ENCODE measurements around the gene CDH20. TPM values are rescaled to one million over a fixed set of nuclear protein-coding genes. Genes with fewer than 3 reads are reported as not detected.

The CDH20 gene
- under 1 TPM in 2 of 5 experiments, not detected in 3; 0.40 to 0.44 TPM for total RNA-seq
- polyA plus RNA-seq = under 1 TPM in 1 of 2 donors, not detected in 1; 0.15 TPM
- total RNA-seq = 0.54 reads per million

DNA sequence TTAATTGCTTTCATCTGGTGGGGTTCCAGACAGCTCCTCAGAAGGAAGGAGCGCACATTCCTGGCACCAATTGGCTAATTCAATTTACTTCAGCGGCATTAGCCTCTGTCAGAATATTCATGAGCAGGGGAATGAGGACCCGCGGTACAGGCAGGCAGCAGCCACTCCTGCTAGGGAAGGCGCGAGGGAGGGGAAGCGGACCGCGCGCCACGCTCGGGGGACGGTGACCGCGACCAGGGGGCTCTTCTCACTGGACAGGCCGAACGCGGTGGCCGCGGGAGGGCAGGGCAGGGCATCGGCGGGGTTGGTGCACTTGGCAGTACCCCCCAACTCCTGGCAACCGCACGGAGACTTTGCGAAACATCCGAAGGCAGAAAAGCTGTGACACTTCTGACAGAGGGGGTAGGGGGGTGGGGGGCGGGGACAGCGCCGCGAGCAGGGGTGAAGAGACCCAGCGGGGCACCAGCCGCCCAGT lies at the start of gene CDH20:
Gene CDH20, plus strand, starts transcription at position 160 of the 475 bp plus-strand sequence.
- intact Hi-C loops (cut with micrococcal nuclease) = no loop called here
- no peak within 1 kb of the TSS for H3K4me3 ChIP-seq (ENCODE audit: low read length)
- Mint-ChIP-seq H3K9me3 (peaks cover 0 to 10% (median 0%) of the 10 kb centered on the region in 11 donors), H3K4me3 (no peak within 1 kb of the TSS), H3K36me3 (peaks cover 0 to 5% (median 0%) of the 10 kb centered on the region in 5 donors), H3K27ac (peak within 1 kb of the TSS in 1 of 9 donors; percentile 27), H3K4me1 (peaks cover 0 to 1% (median 0%) of the 10 kb centered on the region in 7 donors), H3K27me3 (peaks cover 35 to 59% (median 46%) of the 10 kb centered on the region in 5 donors)
- H3K27me3 ChIP-seq (ENCODE audit: control insufficient read depth in 2 of 2, insufficient read depth in 2 of 2, low read length in 2 of 2) = no peaks in the 10 kb centered on the region
- ChIA-PET POLR2A (no interaction called here), CTCF (no interaction called here)
- no peak within 1 kb of the TSS for H3K27ac ChIP-seq (ENCODE audit: low read depth, low read length)
- no peaks in the 10 kb centered on the region for H3K4me1 ChIP-seq (ENCODE audit: control insufficient read depth in 2 of 2, insufficient read depth in 2 of 2, low read length in 2 of 2)
- DNase-seq (no peak), ATAC-seq (no peak)
- H3K36me3 ChIP-seq (ENCODE audit: control insufficient read depth in 2 of 3, insufficient read depth in 3 of 3, low read length in 3 of 3) = no peaks in the 10 kb centered on the region
- no peaks in the 10 kb centered on the region for H3K9me3 ChIP-seq (ENCODE audit: control insufficient read depth in 2 of 3, low read length in 3 of 3)

DNA sequence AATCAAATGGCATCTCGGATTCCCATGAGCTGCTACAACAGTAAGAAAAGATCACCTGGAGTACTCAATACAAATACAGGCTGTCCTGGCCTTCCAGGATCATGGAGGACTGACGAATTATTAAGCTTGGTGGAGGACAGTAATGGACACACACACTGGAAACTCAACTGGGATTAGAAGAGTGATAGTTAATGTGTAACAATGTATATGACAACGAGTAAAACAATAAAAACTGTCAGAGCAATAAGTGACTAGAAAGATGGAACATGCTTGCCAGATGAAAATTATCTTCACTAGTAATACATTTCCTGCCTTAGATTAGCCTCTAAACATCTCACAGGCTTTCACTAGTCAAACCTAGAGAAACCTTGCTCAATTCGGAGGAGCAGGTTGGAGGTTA lies 49.2 kb upstream of the CDH20 start:
- peaks cover 2 to 34% (median 6%) of the 10 kb centered on the region in 11 donors for H3K9me3 Mint-ChIP-seq
- no peak overlapping the region for H3K27ac Mint-ChIP-seq
- H3K36me3 Mint-ChIP-seq = peaks cover 0 to 4% (median 0%) of the 10 kb centered on the region in 5 donors
- DNase-seq = no peak
- Histone ChIP-seq H3K4me3 (ENCODE audit: low read length) (no peak overlapping the region), H3K27me3 (ENCODE audit: control insufficient read depth in 2 of 2, insufficient read depth in 2 of 2, low read length in 2 of 2) (no peaks in the 10 kb centered on the region), H3K36me3 (ENCODE audit: control insufficient read depth in 2 of 3, insufficient read depth in 3 of 3, low read length in 3 of 3) (no peaks in the 10 kb centered on the region), H3K9me3 (ENCODE audit: control insufficient read depth in 2 of 3, low read length in 3 of 3) (no peaks in the 10 kb centered on the region), H3K27ac (ENCODE audit: low read depth, low read length) (no peak overlapping the region), H3K4me1 (ENCODE audit: control insufficient read depth in 2 of 2, insufficient read depth in 2 of 2, low read length in 2 of 2) (no peaks in the 10 kb centered on the region)
- no peaks in the 10 kb centered on the region for H3K4me1 Mint-ChIP-seq
- ATAC-seq = no peak
- intact Hi-C loops (cut with micrococcal nuclease) = no loop called here
- CTCF ChIA-PET = no interaction called here
- POLR2A ChIA-PET = no interaction called here
- H3K4me3 Mint-ChIP-seq = no peak overlapping the region
- H3K27me3 Mint-ChIP-seq = no peaks in the 10 kb centered on the region

DNA sequence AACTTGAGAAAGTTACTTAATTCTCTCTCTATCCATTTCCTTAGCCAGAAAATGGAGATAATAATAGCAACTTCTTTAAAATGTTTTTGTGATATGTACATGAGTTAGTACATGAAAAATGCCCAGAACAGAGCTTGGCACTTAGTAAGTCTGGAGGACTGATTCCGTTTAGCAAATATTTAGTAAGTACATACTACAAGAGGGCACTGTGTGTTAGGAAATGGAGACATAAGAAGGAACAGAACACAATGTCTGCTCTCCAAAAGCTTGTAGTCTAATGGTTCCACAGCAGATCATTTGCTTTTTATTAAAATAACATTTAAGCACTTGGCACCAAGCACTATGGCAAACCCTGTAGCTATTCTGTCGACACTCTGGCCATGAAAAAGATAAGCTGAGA lies 47.5 kb upstream of the CDH20 start:
- no peak for DNase-seq
- Histone ChIP-seq H3K27ac (ENCODE audit: low read depth, low read length) (no peak overlapping the region), H3K36me3 (ENCODE audit: control insufficient read depth in 2 of 3, insufficient read depth in 3 of 3, low read length in 3 of 3) (no peaks in the 10 kb centered on the region), H3K4me3 (ENCODE audit: low read length) (no peak overlapping the region), H3K4me1 (ENCODE audit: control insufficient read depth in 2 of 2, insufficient read depth in 2 of 2, low read length in 2 of 2) (no peaks in the 10 kb centered on the region), H3K27me3 (ENCODE audit: control insufficient read depth in 2 of 2, insufficient read depth in 2 of 2, low read length in 2 of 2) (no peaks in the 10 kb centered on the region), H3K9me3 (ENCODE audit: control insufficient read depth in 2 of 3, low read length in 3 of 3) (no peaks in the 10 kb centered on the region)
- no peak overlapping the region for H3K27ac Mint-ChIP-seq
- no peak overlapping the region for H3K4me3 Mint-ChIP-seq
- peaks cover 0 to 4% (median 0%) of the 10 kb centered on the region in 5 donors for H3K36me3 Mint-ChIP-seq
- ChIA-PET POLR2A (no interaction called here), CTCF (no interaction called here)
- H3K4me1 Mint-ChIP-seq = no peaks in the 10 kb centered on the region
- H3K27me3 Mint-ChIP-seq = no peaks in the 10 kb centered on the region
- no peak for ATAC-seq
- H3K9me3 Mint-ChIP-seq = peaks cover 0 to 19% (median 5%) of the 10 kb centered on the region in 11 donors
- intact Hi-C loops (cut with micrococcal nuclease) = no loop called here

DNA sequence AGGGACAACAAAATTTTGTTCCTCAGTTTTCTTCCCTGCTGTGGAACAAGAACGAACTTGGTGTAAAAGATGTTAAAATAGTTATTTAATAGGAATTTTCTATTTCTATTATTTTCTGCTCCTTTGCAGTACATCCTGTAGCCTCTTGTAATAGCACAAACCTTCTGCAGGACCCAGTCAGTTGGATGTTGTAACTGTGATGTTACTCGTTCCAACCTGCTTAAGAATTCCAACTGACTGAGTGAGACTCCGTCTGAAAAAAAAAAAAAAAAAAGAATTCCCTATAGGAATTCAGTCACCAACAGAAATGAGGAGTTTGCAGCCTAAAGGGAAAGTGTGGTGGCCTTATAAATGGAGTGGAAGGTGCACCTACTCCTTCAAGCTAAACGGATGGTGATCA lies 46.4 kb upstream of the CDH20 start:
- peaks cover 0 to 4% (median 0%) of the 10 kb centered on the region in 5 donors for H3K36me3 Mint-ChIP-seq
- H3K4me1 Mint-ChIP-seq = no peaks in the 10 kb centered on the region
- no peak overlapping the region for H3K27ac Mint-ChIP-seq

DNA sequence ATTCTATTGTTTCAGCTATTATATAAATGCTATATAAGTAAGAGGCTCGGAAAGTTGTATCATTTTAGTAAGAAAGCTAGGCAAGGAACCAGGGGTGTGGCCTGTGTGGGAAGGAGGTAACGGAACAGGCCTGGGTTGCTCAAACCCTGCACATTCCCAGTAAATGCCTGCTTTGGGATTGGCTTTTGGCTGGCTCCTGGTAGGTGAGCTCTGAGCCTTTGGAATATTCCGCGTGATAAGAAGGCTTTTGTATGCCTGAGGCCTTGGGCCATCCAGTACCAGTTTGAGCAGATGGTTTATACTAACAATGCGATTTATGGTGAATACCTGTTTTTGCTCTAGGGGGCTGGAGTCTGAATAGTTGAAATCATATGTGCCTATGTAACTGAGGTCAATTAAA lies 42.6 kb upstream of the CDH20 start:
- Mint-ChIP-seq H3K27me3 (no peaks in the 10 kb centered on the region), H3K36me3 (no peaks in the 10 kb centered on the region), H3K27ac (no peak overlapping the region), H3K4me1 (no peaks in the 10 kb centered on the region), H3K9me3 (peaks cover 0 to under 1% (median 0%) of the 10 kb centered on the region in 11 donors), H3K4me3 (no peak overlapping the region)
- intact Hi-C loops (cut with micrococcal nuclease) = no loop called here
- no peak for DNase-seq
- Histone ChIP-seq H3K36me3 (ENCODE audit: control insufficient read depth in 2 of 3, insufficient read depth in 3 of 3, low read length in 3 of 3) (no peaks in the 10 kb centered on the region), H3K4me3 (ENCODE audit: low read length) (no peak overlapping the region), H3K9me3 (ENCODE audit: control insufficient read depth in 2 of 3, low read length in 3 of 3) (no peaks in the 10 kb centered on the region), H3K27ac (ENCODE audit: low read depth, low read length) (no peak overlapping the region), H3K4me1 (ENCODE audit: control insufficient read depth in 2 of 2, insufficient read depth in 2 of 2, low read length in 2 of 2) (no peaks in the 10 kb centered on the region), H3K27me3 (ENCODE audit: control insufficient read depth in 2 of 2, insufficient read depth in 2 of 2, low read length in 2 of 2) (no peaks in the 10 kb centered on the region)
- ChIA-PET CTCF (no interaction called here), POLR2A (interaction anchor here (0.6 kb wide), 1 partner anchor 159 kb away, joined by 3 read pairs; no protein-coding TSS in a partner anchor)
- no peak for ATAC-seq

More for the DNA sequence above, 46.4 kb upstream of the CDH20 start:
- Histone ChIP-seq H3K27me3 (ENCODE audit: control insufficient read depth in 2 of 2, insufficient read depth in 2 of 2, low read length in 2 of 2) (no peaks in the 10 kb centered on the region), H3K27ac (ENCODE audit: low read depth, low read length) (no peak overlapping the region), H3K36me3 (ENCODE audit: control insufficient read depth in 2 of 3, insufficient read depth in 3 of 3, low read length in 3 of 3) (no peaks in the 10 kb centered on the region), H3K4me1 (ENCODE audit: control insufficient read depth in 2 of 2, insufficient read depth in 2 of 2, low read length in 2 of 2) (no peaks in the 10 kb centered on the region), H3K9me3 (ENCODE audit: control insufficient read depth in 2 of 3, low read length in 3 of 3) (no peaks in the 10 kb centered on the region), H3K4me3 (ENCODE audit: low read length) (no peak overlapping the region)
- ATAC-seq (no peak), DNase-seq (no peak)
- peaks cover 0 to 12% (median 0%) of the 10 kb centered on the region in 11 donors for H3K9me3 Mint-ChIP-seq
- CTCF ChIA-PET = no interaction called here
- no peak overlapping the region for H3K4me3 Mint-ChIP-seq
- no peaks in the 10 kb centered on the region for H3K27me3 Mint-ChIP-seq
- POLR2A ChIA-PET = no interaction called here
- intact Hi-C loops (cut with micrococcal nuclease) = no loop called here

DNA sequence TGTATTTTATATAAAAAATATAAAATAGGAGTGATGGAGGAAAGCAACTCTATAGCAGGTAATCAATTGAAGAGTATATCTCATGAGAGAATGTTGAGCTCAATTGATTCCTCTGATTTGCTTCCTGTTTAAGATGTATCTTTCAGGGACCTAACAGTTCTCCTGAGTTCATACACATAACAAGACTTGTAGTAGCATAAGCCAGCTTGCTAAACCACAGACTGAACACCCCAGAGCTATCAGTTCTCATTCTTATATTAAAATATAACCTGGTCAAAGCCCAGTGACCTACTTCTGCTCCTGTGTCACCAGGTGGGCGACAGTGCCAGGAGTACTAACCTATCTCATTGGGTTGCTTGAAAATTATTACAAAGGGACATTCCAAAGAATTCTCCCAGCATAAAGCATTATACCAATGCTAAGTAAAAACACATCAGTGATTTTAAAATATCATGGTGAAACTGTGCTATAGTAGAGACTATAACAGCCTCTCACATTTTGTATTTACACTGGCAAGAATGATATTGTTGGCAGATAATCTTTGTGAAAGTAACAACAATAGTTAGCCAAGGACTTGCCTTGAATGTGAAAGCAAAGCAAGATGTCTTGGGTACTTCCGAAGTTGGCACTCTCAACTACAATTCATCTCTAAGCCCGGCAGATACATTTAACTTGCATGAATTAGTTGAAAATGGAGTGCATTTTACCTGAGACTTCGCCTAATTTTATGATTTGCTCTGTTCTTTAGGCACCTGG lies 40.8 kb upstream of the CDH20 start:
- ATAC-seq (no peak), DNase-seq (no peak)
- ChIA-PET CTCF (no interaction called here), POLR2A (no interaction called here)
- Histone ChIP-seq H3K9me3 (ENCODE audit: control insufficient read depth in 2 of 3, low read length in 3 of 3) (no peaks in the 10 kb centered on the region), H3K4me1 (ENCODE audit: control insufficient read depth in 2 of 2, insufficient read depth in 2 of 2, low read length in 2 of 2) (no peaks in the 10 kb centered on the region), H3K27me3 (ENCODE audit: control insufficient read depth in 2 of 2, insufficient read depth in 2 of 2, low read length in 2 of 2) (no peaks in the 10 kb centered on the region), H3K36me3 (ENCODE audit: control insufficient read depth in 2 of 3, insufficient read depth in 3 of 3, low read length in 3 of 3) (no peaks in the 10 kb centered on the region), H3K27ac (ENCODE audit: low read depth, low read length) (no peak overlapping the region), H3K4me3 (ENCODE audit: low read length) (no peak overlapping the region)
- intact Hi-C loops (cut with micrococcal nuclease) = no loop called here
- Mint-ChIP-seq H3K9me3 (peaks cover 0 to 9% (median 0%) of the 10 kb centered on the region in 11 donors), H3K36me3 (no peaks in the 10 kb centered on the region), H3K4me3 (no peak overlapping the region), H3K4me1 (no peaks in the 10 kb centered on the region), H3K27me3 (no peaks in the 10 kb centered on the region), H3K27ac (no peak overlapping the region)

DNA sequence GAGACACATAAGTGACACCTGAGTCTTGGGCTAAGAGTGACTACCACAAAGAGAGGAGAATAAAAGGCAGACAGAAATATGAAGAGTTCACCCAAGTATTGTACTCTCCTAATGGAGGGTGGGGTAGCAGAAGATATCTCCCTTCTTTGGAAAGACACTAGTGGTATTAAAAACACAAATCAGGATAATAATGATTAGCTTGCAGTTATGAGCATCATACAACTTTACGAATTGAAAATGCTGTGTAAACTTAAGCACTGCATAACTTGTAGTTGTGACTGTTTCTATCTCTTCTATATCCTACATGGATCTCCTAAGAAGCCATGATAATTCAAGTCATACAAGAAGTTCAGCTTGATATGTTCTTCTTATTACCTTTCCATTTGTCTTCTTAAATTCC lies 38.1 kb upstream of the CDH20 start:
- H3K4me1 ChIP-seq (ENCODE audit: control insufficient read depth in 2 of 2, insufficient read depth in 2 of 2, low read length in 2 of 2) = no peaks in the 10 kb centered on the region
- intact Hi-C loops (cut with micrococcal nuclease) = no loop called here
- H3K4me1 Mint-ChIP-seq = no peaks in the 10 kb centered on the region
- ChIA-PET CTCF (no interaction called here), POLR2A (no interaction called here)
- H3K36me3 ChIP-seq (ENCODE audit: control insufficient read depth in 2 of 3, insufficient read depth in 3 of 3, low read length in 3 of 3) = no peaks in the 10 kb centered on the region
- H3K27ac Mint-ChIP-seq = no peak overlapping the region
- no peaks in the 10 kb centered on the region for H3K9me3 ChIP-seq (ENCODE audit: control insufficient read depth in 2 of 3, low read length in 3 of 3)
- H3K27me3 Mint-ChIP-seq = no peaks in the 10 kb centered on the region
- H3K9me3 Mint-ChIP-seq = peaks cover 0 to 19% (median 0%) of the 10 kb centered on the region in 11 donors
- H3K4me3 ChIP-seq (ENCODE audit: low read length) = no peak overlapping the region
- no peaks in the 10 kb centered on the region for H3K36me3 Mint-ChIP-seq
- ATAC-seq (no peak), DNase-seq (no peak)
- no peak overlapping the region for H3K27ac ChIP-seq (ENCODE audit: low read depth, low read length)
- H3K4me3 Mint-ChIP-seq = no peak overlapping the region
- no peaks in the 10 kb centered on the region for H3K27me3 ChIP-seq (ENCODE audit: control insufficient read depth in 2 of 2, insufficient read depth in 2 of 2, low read length in 2 of 2)

Data from naive thymus-derived CD4-positive, alpha-beta T cell (primary cell).